HG03108 (cell line): ENCODE data around the gene LDOC1.
"Not testable (repeated sequence)": the region's sequence is repeated elsewhere in the genome, so short reads cannot be mapped to it uniquely, and the experiment has no call there.

ENCODE experiments used
- ATAC-seq: cut with Tn5 transposase; IDR thresholded peaks from one replicate; pipeline ENCODE4 v1.9.1; 2021; ENCODE audit warnings: moderate library complexity; ENCODE audit not compliant: unreplicated experiment

The LDOC1 gene

GRCh38 chrX:141176586-141177451, at the start of gene LDOC1:
TSS of gene LDOC1 (minus strand) at chrX:141177129. CDS start at chrX:141177021, 108 bp downstream.
- no peak for ATAC-seq

DNA sequence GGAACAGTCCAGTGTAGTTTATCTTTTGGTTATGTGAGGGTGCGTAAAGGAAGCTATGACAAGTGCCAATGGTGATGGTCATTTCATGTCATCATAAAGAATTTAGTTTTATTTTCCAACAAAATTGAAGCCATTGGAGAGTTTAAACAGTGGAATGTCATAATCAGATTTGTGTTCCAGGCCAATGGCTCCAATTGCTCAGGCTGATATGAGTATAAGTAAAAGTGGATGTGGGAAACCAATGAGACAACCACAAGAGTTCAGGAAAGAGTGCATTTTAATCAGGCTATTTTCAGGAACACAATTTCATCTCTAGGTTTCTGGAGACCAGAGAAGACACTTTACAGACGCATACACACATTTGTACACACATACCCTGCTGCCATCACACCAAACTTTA, 44.7 kb upstream of the LDOC1 start:
- ATAC-seq: no peak

- no peak for ATAC-seq
Observed at GRCh38 chrX:141220342-141221008, 43.5 kb upstream of the LDOC1 start.

DNA sequence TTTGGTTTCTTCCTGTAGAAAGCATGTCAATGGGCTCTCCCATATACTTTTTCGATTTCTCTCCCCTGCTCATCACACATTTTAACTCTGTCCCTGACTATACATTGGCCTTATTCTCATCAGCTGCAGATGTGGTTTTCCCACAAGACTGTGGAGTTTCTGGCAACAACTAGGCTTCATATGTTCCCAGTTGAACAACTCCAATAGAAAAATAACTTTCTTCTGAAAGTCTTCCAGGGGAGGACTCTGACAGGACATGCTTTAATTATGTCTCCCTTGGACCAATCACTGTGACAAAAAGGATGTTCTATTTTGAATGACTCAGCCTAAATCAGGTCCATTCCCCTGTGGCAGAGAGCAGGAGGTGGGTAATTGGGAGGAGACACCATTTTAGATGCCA, 37.3 kb upstream of the LDOC1 start:
- ATAC-seq: no peak

DNA sequence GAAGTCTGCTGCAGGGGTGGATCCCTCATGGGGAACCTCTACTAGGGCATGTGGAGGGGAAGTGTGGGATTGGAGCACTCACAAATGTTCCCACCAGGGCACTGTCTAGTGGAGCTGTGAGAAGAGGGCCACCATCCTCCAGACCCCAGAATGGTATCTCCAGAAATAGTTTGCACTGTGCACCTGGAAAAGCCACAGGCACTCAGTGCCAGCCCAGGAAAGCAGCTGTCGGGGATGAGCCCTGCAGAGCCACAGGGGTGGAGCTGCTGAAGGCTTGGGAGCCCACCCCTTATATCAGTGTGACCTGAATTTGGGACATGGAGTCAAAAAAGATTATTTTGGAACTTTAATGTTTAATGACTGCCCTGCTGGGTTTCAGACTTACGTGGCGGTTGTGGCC, 25.0 kb upstream of the LDOC1 start:
- ATAC-seq: no peak

- not testable (repeated sequence) for ATAC-seq
Observed at GRCh38 chrX:141188573-141188972, 11.6 kb upstream of the LDOC1 start.

GRCh38 chrX:141185366-141185765, 8.4 kb upstream of the LDOC1 start:
- ATAC-seq: no peak

DNA sequence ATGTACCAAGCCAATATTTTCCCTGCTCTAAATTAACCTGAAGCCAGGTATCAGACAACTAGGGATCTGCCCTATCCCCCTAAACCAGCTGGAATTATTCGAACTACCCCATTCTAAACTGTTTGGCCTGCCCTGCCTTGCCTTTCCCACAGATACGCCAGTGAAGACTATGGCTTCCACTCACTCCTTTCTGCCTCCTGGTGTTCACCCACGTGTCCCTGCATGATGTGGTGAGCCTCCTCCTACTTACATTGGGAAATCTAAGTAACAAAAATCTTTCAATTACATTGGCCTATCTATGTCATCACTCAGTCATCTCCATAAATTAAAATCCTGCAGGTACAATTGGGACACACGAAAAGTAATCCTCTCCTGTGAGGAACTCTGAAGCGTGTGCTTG, 6.1 kb upstream of the LDOC1 start:
- no peak for ATAC-seq

DNA sequence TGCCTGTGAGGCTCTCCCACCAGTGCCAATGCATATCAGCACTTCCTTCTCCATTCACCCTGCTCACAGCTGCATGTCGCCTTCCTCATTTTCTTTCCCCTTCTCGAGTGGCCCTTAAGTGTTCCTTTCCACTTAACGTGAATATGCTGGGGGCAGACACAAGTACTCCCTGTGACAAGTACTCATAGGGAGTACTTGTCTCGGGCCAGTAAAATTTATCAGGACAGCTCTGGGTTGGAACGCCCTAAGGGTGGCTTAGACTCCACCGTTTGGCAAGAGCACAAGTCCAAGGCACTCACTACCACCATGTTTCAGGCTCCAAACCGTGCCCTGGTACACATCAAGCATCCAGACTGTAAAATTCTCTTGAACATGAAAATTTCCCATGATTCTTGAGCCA, 3.9 kb upstream of the LDOC1 start:
- ATAC-seq: no peak

DNA sequence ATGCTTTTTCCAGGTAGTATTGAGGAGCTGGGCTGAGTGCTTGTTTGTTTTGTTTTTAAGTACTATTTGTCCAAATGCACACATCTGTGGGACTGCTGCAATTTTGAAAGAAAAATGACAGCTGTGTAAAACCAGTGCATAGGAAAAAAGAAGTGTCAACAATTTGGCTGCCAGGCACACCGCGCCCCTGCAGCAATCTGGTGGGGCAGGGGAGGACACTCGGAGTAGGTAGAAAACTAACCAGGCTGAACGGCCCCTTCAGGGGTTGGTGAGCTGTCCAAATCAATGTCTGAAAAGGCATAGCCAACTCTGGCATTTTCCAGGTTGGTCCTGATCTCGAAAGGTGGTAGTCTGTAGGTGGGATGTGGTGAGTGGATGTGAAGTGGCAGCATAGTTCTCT, 1.1 kb downstream of the LDOC1 start:
- ATAC-seq: no peak

GRCh38 chrX:141164406-141164805, 12.5 kb downstream of the LDOC1 start:
- no peak for ATAC-seq

DNA sequence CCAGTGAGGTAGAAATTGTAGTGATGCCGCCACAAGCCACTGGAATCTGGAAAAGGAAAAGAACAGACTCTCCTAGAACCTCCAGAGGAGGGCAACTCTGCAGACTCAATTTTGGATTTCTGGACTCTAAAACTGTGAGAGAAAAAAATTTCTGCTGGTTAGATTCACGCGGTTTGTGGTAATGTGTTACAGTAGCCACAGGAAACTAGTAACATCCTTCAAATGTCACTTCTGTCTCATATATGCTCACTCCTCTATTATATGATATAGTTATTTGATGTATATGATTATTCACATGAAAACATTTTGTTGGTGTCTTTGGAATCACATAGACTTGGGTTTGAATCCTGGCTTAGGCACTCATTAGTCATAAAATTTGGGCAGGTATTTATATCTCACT, 18.8 kb downstream of the LDOC1 start:
- no peak for ATAC-seq

GRCh38 chrX:141155231-141155630, 21.7 kb downstream of the LDOC1 start:
- not testable (repeated sequence) for ATAC-seq

- no peak for ATAC-seq
Observed at GRCh38 chrX:141142946-141143345, 34.0 kb downstream of the LDOC1 start.

GRCh38 chrX:141133272-141133671, 43.7 kb downstream of the LDOC1 start:
- no peak for ATAC-seq

GRCh38 chrX:141127146-141127545, 49.8 kb downstream of the LDOC1 start:
- no peak for ATAC-seq
